BE2C (cell line): ENCODE measurements around the gene INPP4B.

ENCODE experiments used
- DNase-seq: peaks from one replicate; pipeline ENCODE4 v3.0.0-alpha.2; 2020
- H3K27me3 ChIP-seq: fragments of 250-450 bp; sonication (Bioruptor Pico); 2 replicates; pipeline ENCODE4 v1.5.1; 2020; ENCODE audit warnings: mild to moderate bottlenecking
- H3K36me3 ChIP-seq: fragments of 250-450 bp; sonication (Bioruptor Pico); 2 replicates; pipeline ENCODE4 v1.5.1; 2020; ENCODE audit warnings: mild to moderate bottlenecking
- H3K4me1 ChIP-seq: fragments of 250-450 bp; sonication (Bioruptor Pico); 2 replicates; pipeline ENCODE4 v1.5.1; 2020
- H3K4me3 ChIP-seq: 2 replicates; pipeline ENCODE4 v1.5.1; 2011; ENCODE audit warnings: low read depth, low read length
- H3K9me3 ChIP-seq: fragments of 250-450 bp; sonication (Bioruptor Pico); 2 replicates; pipeline ENCODE4 v1.5.1; 2020
- TF ChIP-seq, protein P1 (sequence below): IDR thresholded peaks from 2 replicates; pipeline ENCODE4 v1.5.1; 2012; ENCODE audit warnings: mild to moderate bottlenecking, low read depth, low read length

The INPP4B gene

DNA sequence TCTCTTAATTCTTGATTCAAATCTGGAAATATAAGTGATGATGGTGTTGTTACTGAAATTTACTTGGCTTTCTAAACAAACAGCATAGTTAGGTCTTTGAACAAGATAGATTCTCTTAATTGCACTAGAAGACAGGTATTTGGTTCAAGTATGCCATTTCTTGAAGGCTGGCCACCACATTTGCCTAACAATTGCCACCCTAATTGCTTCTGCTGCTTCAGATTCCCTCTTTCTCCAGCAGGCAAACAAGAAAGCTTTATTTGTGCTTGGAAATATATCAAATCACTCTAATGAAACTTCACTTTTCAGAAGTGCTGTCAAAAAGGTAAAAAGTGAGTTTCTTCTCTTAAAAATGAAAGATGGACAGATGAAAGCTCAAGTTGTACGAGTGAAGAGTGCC is 418.6 kb downstream of the INPP4B start:
- no peaks in the 10 kb centered on the region for H3K27me3 ChIP-seq
- no peaks in the 10 kb centered on the region for H3K36me3 ChIP-seq
- H3K9me3 ChIP-seq = no peaks in the 10 kb centered on the region
- DNase-seq = no peak
- TF ChIP-seq, protein P1, sequence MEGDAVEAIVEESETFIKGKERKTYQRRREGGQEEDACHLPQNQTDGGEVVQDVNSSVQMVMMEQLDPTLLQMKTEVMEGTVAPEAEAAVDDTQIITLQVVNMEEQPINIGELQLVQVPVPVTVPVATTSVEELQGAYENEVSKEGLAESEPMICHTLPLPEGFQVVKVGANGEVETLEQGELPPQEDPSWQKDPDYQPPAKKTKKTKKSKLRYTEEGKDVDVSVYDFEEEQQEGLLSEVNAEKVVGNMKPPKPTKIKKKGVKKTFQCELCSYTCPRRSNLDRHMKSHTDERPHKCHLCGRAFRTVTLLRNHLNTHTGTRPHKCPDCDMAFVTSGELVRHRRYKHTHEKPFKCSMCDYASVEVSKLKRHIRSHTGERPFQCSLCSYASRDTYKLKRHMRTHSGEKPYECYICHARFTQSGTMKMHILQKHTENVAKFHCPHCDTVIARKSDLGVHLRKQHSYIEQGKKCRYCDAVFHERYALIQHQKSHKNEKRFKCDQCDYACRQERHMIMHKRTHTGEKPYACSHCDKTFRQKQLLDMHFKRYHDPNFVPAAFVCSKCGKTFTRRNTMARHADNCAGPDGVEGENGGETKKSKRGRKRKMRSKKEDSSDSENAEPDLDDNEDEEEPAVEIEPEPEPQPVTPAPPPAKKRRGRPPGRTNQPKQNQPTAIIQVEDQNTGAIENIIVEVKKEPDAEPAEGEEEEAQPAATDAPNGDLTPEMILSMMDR = no peak
- no peak overlapping the region for H3K4me3 ChIP-seq
- peaks cover under 1% of the 10 kb centered on the region for H3K4me1 ChIP-seq

DNA sequence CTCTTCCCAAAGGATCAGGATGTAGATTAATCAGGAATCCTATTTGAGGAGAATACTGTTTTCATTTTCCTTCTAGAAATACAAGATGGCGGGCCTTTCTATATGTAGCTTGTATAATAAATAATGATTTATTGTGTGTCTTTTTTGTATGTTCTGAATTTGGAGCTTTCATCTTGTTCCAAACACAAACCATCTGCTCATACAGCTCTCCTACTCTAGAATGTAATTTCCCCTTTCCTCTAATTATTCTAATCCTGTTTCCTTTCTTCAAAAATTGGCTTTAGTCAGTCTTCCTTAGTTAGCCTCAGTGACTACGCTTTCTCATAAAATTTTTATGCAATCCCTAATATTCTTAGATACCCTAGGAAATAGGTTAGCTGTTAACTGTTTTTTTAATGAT is 422.2 kb downstream of the INPP4B start:
- no peaks in the 10 kb centered on the region for H3K36me3 ChIP-seq
- no peaks in the 10 kb centered on the region for H3K27me3 ChIP-seq
- peaks cover 21% of the 10 kb centered on the region for H3K4me1 ChIP-seq
- TF ChIP-seq, protein P1 = no peak
- DNase-seq = no peak
- H3K4me3 ChIP-seq = no peak overlapping the region
- H3K9me3 ChIP-seq = no peaks in the 10 kb centered on the region

DNA sequence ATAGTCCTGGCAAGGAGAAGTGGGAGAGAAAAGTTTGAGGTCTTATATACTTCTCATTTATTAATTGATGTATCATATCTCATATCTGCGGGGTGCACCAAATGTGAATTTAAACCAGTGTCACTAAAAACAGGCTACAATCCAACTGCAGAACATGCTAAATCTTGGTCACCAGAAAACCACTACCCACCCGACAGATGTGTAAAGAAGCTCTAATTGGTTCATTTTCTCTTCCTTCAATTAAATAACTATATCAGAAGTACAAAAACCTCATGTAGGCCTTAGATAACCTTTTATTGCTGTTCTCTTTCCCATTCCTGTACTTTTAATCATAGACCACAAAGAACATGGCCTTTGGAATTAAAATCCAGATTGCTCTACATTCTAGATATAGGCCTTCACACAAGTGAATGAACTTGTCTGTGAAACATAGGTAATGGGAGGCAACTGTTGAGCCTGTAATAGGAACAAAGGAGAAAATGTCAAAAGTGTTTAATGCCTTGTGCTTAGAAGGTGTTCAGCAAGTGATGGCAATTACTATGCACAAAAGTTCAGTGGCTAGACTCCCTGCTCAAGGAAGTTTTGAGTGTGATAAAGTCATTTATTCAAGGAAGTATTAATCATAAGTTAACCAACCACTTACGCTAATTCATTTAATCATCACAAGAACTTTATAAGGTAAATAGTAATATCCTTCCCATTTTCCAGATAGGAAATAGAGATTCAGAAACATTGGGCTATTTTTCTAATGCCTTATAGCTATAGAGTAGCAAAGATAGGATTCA is 425.6 kb downstream of the INPP4B start:
- H3K9me3 ChIP-seq = no peaks in the 10 kb centered on the region
- no peaks in the 10 kb centered on the region for H3K36me3 ChIP-seq
- TF ChIP-seq, protein P1 = no peak
- H3K27me3 ChIP-seq = no peaks in the 10 kb centered on the region
- H3K4me3 ChIP-seq = no peak overlapping the region
- peaks cover 23% of the 10 kb centered on the region for H3K4me1 ChIP-seq
- no peak for DNase-seq

DNA sequence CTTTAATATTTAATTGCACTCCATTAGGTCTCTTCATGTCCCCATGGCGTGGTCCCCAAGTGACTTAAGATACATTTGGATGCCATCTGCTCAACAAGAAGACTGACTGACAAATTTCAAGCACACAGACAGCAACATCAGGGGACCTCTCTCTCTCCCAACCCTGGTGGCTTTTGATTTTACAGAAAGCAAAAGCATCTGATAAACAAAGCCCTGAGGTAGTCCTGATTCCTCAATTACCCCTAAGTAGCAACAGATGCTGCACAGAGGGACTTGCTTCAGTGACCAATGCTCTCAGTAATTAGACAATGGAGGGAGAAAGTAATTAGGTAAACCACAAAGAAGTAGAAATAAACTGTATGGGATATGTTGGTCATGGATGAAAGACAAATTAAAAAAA is 426.4 kb downstream of the INPP4B start:
- DNase-seq = peak; percentile 55
- Histone ChIP-seq H3K4me1 (peaks cover 23% of the 10 kb centered on the region), H3K9me3 (no peaks in the 10 kb centered on the region), H3K36me3 (no peaks in the 10 kb centered on the region), H3K27me3 (no peaks in the 10 kb centered on the region), H3K4me3 (no peak overlapping the region)
- TF ChIP-seq, protein P1 = no peak

DNA sequence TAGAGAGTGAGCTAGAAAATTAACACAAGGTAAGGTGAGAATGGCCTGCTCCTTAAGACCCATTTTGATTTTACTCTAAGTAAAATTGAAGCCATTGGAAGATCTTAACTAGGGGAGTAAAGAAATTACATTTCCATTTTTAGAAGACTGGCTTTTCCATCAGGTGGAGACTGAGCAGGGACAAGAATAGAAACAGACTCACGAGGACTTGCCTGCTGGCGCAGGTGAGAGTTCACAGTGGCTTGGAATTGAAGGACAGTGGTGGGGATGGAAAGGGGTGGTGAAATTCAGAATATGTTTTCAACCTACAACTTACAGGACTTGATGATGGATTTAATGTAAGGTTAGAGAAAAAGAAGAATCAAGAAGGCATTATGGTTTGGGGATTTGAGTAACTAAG is 427.4 kb downstream of the INPP4B start:
- TF ChIP-seq, protein P1 = no peak

DNA sequence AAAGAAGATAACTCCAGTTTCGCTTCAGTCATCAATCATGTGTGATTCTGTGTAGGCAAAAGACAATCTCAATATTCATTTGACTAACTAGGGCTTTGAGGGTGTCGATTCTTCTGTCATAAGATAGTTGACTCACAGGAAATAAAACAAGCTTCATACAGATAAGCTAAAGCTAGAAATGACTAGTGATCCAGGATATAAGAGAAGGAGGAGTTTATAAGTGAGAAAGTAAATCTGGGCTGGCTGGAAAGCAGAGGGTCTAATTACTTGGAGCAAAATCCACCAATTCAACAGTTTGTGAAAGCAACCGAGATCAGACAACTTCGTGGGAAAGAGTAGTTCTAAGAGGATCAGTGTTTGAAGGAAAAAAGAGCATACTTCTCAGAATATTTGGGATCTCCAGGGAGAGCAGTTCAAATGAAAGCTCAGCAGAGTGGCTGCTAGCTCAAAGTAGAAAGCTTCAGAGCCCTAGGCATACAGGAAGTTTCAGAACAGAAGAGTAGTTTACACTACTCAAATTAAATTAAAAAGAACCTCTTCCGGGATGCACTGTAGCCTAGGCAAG is 429.3 kb downstream of the INPP4B start:
- Histone ChIP-seq H3K9me3 (no peaks in the 10 kb centered on the region), H3K36me3 (no peaks in the 10 kb centered on the region), H3K4me3 (no peak overlapping the region), H3K4me1 (peaks cover 31% of the 10 kb centered on the region), H3K27me3 (no peaks in the 10 kb centered on the region)
- no peak for DNase-seq
- TF ChIP-seq, protein P1 = no peak

More for the DNA sequence above, 427.4 kb downstream of the INPP4B start:
- Histone ChIP-seq H3K36me3 (no peaks in the 10 kb centered on the region), H3K9me3 (no peaks in the 10 kb centered on the region), H3K4me3 (no peak overlapping the region), H3K27me3 (no peaks in the 10 kb centered on the region), H3K4me1 (peaks cover 23% of the 10 kb centered on the region)
- DNase-seq = no peak
